CD4-positive, alpha-beta T cell treated with Interleukin-4 for 4 hours (primary cell): ENCODE measurements around the gene BLACAT1.

Source experiments
- DNase-seq: peaks from one replicate; pipeline ENCODE4 v3.0.0-alpha.2; 2020

Gene BLACAT1

GRCh38 chr1:205453466-205453865 is 2.4 kb downstream of the BLACAT1 start:
- no peak for DNase-seq

GRCh38 chr1:205452933-205453332 is 2.9 kb downstream of the BLACAT1 start:
- no peak for DNase-seq

- no peak for DNase-seq
These were observed 3.5 kb downstream of the BLACAT1 start for GRCh38 chr1:205452364-205452763.

- no peak for DNase-seq
These were observed 4.1 kb downstream of the BLACAT1 start for GRCh38 chr1:205451759-205452164.

DNA sequence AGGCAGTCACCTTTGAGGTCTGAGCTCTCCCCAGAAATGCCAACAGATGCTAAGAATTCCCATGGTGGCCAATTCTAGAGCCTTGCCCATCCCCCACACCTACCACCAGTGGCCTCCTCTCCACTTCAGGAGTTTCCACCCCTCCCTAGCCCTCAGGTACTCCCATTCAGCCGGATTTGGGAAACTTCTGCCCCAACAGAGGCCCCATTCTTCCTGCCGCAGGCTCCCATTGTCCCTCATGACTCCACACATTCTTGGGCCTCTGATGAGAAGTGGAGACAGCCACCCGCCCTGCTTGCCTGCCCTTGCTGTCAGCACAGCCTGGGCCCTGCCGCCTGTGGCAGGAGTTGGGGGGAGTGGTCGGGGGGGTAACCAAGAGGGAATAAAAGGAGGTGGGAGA is 4.6 kb downstream of the BLACAT1 start:
- DNase-seq, result no peak

GRCh38 chr1:205450448-205450847 is 5.4 kb downstream of the BLACAT1 start:
- DNase-seq, result no peak

- DNase-seq, result no peak
These were observed 5.9 kb downstream of the BLACAT1 start for GRCh38 chr1:205449750-205450443.

GRCh38 chr1:205449254-205449749 is 6.5 kb downstream of the BLACAT1 start:
- no peak for DNase-seq

GRCh38 chr1:205448540-205449253 is 7.1 kb downstream of the BLACAT1 start:
- no peak for DNase-seq

DNA sequence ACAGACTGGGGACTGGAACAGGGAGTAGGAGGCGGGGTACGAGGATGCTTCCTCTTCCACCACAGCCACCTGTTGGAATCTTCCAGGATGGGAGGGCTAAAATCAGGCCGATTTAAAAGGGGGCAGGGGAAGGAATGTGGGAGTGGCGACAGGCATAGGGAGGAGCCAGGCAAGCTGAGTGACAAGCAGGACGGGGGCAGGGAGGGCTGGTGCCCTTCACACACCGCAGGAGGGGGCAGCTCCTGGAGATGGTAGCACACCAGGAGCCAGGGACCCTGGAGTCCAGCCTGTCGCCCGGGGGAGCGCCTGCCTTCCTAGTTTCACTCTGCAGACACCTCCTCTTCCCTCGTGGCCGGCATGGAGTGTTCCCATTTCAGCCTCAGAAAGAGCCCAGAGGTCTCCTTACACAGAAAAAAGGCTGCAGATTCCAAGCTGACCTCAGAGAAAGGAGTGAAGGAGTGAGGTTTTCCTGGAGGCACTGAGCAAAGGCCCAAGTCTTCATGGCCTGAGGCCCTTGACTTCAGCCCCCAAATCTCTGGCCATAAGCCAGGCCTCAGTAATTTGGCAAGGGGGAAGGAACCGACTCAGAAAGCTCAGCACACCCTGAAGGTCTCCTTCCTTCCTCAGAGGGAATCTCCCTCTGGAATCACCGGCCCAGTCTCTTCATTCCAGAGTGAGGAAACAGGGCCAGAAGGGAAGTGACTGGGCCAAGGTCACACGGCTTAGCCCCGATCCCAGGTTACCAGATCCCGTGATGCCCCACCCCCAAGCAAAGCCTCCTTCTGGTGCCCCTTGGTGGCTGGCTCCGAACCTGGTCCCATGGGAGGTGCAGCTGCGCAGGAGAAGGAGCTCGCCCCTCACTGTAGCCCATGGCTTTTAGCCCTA is 8.1 kb downstream of the BLACAT1 start:
- DNase-seq, result no peak

- no peak for DNase-seq
These were observed 9.0 kb downstream of the BLACAT1 start for GRCh38 chr1:205446828-205447227.

GRCh38 chr1:205445646-205445935 is 10.3 kb downstream of the BLACAT1 start:
- no peak for DNase-seq

DNA sequence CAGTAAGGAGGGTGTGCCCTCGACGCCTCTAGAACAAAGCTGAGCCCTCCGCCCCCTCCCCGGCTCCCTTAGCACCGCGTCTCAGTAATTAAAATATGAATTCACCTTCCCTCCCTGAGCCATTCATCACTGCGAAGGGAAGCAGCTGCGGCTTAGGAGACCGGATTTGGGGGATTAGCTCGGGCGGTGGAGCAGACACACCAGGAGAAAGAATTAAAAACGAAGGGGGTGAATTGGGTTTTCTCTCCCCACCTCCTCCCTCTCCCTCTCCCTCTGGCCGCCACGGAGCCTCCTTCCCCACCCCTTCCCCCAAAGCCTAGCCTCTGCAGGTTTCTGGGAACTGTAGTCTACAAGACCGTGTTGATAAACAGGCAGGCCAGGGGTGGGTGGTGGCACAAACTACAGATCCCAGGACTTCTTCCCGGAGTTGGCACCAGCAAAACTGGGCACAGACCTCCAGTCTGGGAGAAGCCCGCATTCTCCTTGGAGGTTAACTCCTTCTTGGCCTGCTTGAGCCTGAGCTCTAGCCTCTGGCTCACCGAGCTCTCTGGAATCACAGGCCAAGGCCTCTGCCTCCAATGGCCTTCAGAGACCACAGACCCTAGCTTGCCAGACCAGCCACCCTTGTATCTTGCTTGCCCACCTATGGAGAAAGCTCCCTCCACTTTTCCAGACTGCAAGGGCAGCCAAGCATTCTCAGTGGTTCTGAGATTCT is 10.8 kb downstream of the BLACAT1 start:
- DNase-seq, result no peak

GRCh38 chr1:205444300-205444930 is 11.4 kb downstream of the BLACAT1 start:
- no peak for DNase-seq

GRCh38 chr1:205443585-205444299 is 12.1 kb downstream of the BLACAT1 start:
- DNase-seq, result no peak

GRCh38 chr1:205442051-205442725 is 13.7 kb downstream of the BLACAT1 start:
- DNase-seq, result no peak

GRCh38 chr1:205441716-205442050 is 14.2 kb downstream of the BLACAT1 start:
- DNase-seq, result no peak

DNA sequence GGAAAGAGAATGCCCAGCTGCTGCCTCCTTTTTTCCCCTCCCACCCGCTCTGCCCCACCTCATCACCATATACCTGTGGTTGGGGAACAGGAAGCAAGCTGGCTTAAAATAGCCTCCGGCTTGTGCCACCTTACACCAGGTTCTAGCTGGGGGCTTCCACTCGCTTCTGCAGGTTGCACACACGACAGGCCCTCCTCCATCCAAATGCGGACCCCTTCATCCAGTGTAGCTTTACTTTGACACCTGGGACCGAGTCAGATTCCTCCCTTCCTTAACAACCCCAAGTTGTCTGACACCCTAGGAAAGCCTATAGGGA is 14.6 kb downstream of the BLACAT1 start:
- DNase-seq, result no peak

GRCh38 chr1:205440476-205441317 is 15.1 kb downstream of the BLACAT1 start:
- DNase-seq, result peak; percentile 77

- DNase-seq, result no peak
These were observed 15.7 kb downstream of the BLACAT1 start for GRCh38 chr1:205440121-205440475.
